Esophagus muscularis mucosa (tissue), 4 donors: ENCODE results near the gene GLIS2. TPM values are rescaled to one million over a fixed set of nuclear protein-coding genes. Genes with fewer than 3 reads are reported as not detected.
A peak's percentile ranks its signal among the peaks of the same experiment; 100 is the strongest.
"Not testable (repeated sequence)": the region's sequence is repeated elsewhere in the genome, so short reads cannot be mapped to it uniquely, and the experiment has no call there.

ENCODE experiments used
- DNase-seq: peaks from one replicate; pipeline ENCODE4 v3.0.0-alpha.2; 2017; ENCODE audit errors: extremely low spot score
- H3K27ac ChIP-seq, 4 donors: fragments of 200-600 bp; sonication (generic); replicated peaks in 1 of 4; 1 replicate in 3 of 4; 2 replicates in 1 of 4; pipeline ENCODE4 v1.5.1; 2016 to 2019; ENCODE audit warnings: mild to moderate bottlenecking in 1 of 4
- H3K27me3 ChIP-seq, 4 donors: fragments of 200-600 bp; sonication (generic); one replicate each; pipeline versions ENCODE4 v1.5.1 to v1.6.0; 2016 to 2019
- H3K36me3 ChIP-seq, 4 donors: fragments of 200-600 bp; sonication (generic); one replicate each; pipeline ENCODE4 v1.5.1; 2016 to 2019
- H3K4me1 ChIP-seq, 4 donors: fragments of 200-600 bp; sonication (generic); one replicate each; pipeline ENCODE4 v1.5.1; 2016 to 2019
- H3K4me3 ChIP-seq, 4 donors: fragments of 200-600 bp; sonication (generic); 1 replicate in 2 of 4; 2 replicates in 2 of 4; pipeline ENCODE4 v1.5.1; 2016 to 2019; ENCODE audit warnings: mild to moderate bottlenecking in 4 of 4, moderate library complexity in 1 of 4
- H3K9me3 ChIP-seq, 4 donors: fragments of 200-600 bp; sonication (generic); 1 replicate in 3 of 4; 2 replicates in 1 of 4; pipeline ENCODE4 v1.5.1; 2016 to 2019
- CTCF ChIP-seq, 3 experiments: fragments of 200-600 bp in 2 of 3; fragments of 450-650 bp in 1 of 3; sonication (generic) in 2 of 3; IDR thresholded peaks; one replicate each; pipeline ENCODE4 v1.5.1; 2017 to 2019; ENCODE audit warnings: antibody characterized with exemption in 3 of 3, mild to moderate bottlenecking in 2 of 3, moderate library complexity in 1 of 3
- EP300 ChIP-seq: sonication (generic); formaldehyde crosslinking; IDR thresholded peaks from one replicate; pipeline ENCODE4 v1.6.1; 2017; ENCODE audit warnings: antibody characterized with exemption
- POLR2A ChIP-seq: fragments of 450-650 bp; IDR thresholded peaks from one replicate; pipeline ENCODE4 v1.6.1; 2017; ENCODE audit warnings: antibody characterized with exemption, moderate library complexity, mild to moderate bottlenecking, low read depth
- POLR2AphosphoS5 ChIP-seq, 2 donors: sonication (generic); formaldehyde crosslinking; IDR thresholded peaks; one replicate each; pipeline ENCODE4 v1.6.1; 2017; ENCODE audit warnings: antibody characterized with exemption in 2 of 2
- whole genome bisulfite sequencing: methylation state at CpG from one replicate; pipeline ENCODE4 v1.1.5; 2018; 5-methylcytosine and 5-hydroxymethylcytosine counted together
- intact Hi-C: fragments of 100-400 bp; cut with DNase I; formaldehyde crosslinking; loops from one replicate; pipeline ENCODE4 v1.15.1; 2023
- total RNA-seq, 4 donors: library from RNA; depleted of rRNA; stranded (reverse); fragments of >200 nt; gene quantifications; one replicate each; pipeline versions ENCODE4 v1.1.0 to v1.2.1, GENCODE V29; 2016

Gene GLIS2
- total RNA-seq, 4 donors from 2014 or later, result 10.8 to 32.6 (median 14.9) TPM

- peak overlapping the region in 3 of 4 donors; percentile 3 to 33 (median 17) for H3K27ac ChIP-seq
- no peaks in the 10 kb centered on the region for H3K27me3 ChIP-seq
- no peaks in the 10 kb centered on the region for H3K9me3 ChIP-seq
- TF ChIP-seq POLR2A (no peak), POLR2AphosphoS5 (IDR thresholded peaks at IDR 0.05) (no peak)
- intact Hi-C loops, result no loop called here
- peaks cover 11 to 72% (median 60%) of the 10 kb centered on the region in 4 donors for H3K36me3 ChIP-seq
- H3K4me1 ChIP-seq, result peaks cover 11 to 47% (median 38%) of the 10 kb centered on the region in 4 donors
- DNase-seq, result no peak
- WGBS, result 72% methylated on average over 6 of the region's 14 CpGs
- H3K4me3 ChIP-seq, result no peak overlapping the region
These were observed 24.0 kb downstream of the GLIS2 start for GRCh38 chr16:4339909-4340308.

- Histone ChIP-seq H3K9me3 (no peaks in the 10 kb centered on the region), H3K36me3 (peaks cover 7 to 67% (median 55%) of the 10 kb centered on the region in 4 donors), H3K27me3 (no peaks in the 10 kb centered on the region), H3K4me3 (no peak overlapping the region), H3K27ac (no peak overlapping the region), H3K4me1 (peaks cover 11 to 53% (median 40%) of the 10 kb centered on the region in 4 donors)
- TF ChIP-seq POLR2AphosphoS5 (IDR thresholded peaks at IDR 0.05), result no peak
- TF ChIP-seq POLR2A, result no peak
- no peak for TF ChIP-seq CTCF (IDR thresholded peaks at IDR 0.05)
- TF ChIP-seq EP300, result no peak
- 70% methylated on average over 5 of the region's 6 CpGs for WGBS
- DNase-seq, result no peak
- intact Hi-C loops, result no loop called here
These were observed 24.6 kb downstream of the GLIS2 start for GRCh38 chr16:4340443-4340842.

- Histone ChIP-seq H3K36me3 (peaks cover under 1 to 59% (median 47%) of the 10 kb centered on the region in 4 donors), H3K9me3 (no peaks in the 10 kb centered on the region), H3K4me1 (peaks cover 11 to 61% (median 42%) of the 10 kb centered on the region in 4 donors), H3K4me3 (no peak overlapping the region), H3K27ac (no peak overlapping the region), H3K27me3 (no peaks in the 10 kb centered on the region)
- intact Hi-C loops, result no loop called here
- DNase-seq, result no peak
- 90% methylated on average over 13 of the region's 13 CpGs for WGBS
- no peak for TF ChIP-seq POLR2A
- no peak for TF ChIP-seq EP300
- TF ChIP-seq CTCF (IDR thresholded peaks at IDR 0.05), result no peak
- TF ChIP-seq POLR2AphosphoS5 (IDR thresholded peaks at IDR 0.05), result no peak
These were observed 25.4 kb downstream of the GLIS2 start for GRCh38 chr16:4341250-4341649.

- Histone ChIP-seq H3K4me1 (peaks cover 21 to 77% (median 49%) of the 10 kb centered on the region in 4 donors), H3K9me3 (no peaks in the 10 kb centered on the region), H3K4me3 (no peak overlapping the region), H3K36me3 (peaks cover 0 to 45% (median 31%) of the 10 kb centered on the region in 4 donors), H3K27me3 (no peaks in the 10 kb centered on the region), H3K27ac (no peak overlapping the region)
- intact Hi-C loops, result no loop called here
- no peak for DNase-seq
- WGBS, result 87% methylated on average over 12 of the region's 21 CpGs
- TF ChIP-seq CTCF (IDR thresholded peaks at IDR 0.05) (no peak), POLR2AphosphoS5 (IDR thresholded peaks at IDR 0.05) (no peak), POLR2A (no peak), EP300 (no peak)
These were observed 27.2 kb downstream of the GLIS2 start for GRCh38 chr16:4342866-4343744.

GRCh38 chr16:4344300-4344982, 28.6 kb downstream of the GLIS2 start:
- intact Hi-C loops, H3K9me3 ChIP-seq, H3K27me3 ChIP-seq, DNase-seq, H3K4me3 ChIP-seq: not testable (repeated sequence)
- 64% methylated on average over 9 of the region's 10 CpGs for WGBS
- Histone ChIP-seq H3K36me3 (peaks cover 0 to 31% (median 22%) of the 10 kb centered on the region in 4 donors), H3K4me1 (peaks cover 24 to 82% (median 48%) of the 10 kb centered on the region in 4 donors), H3K27ac (peak overlapping the region in 2 of 4 donors; percentile 2 to 53)
